DND-41 (cell line): ENCODE data around the gene TBX20.

ENCODE experiments used
- EZH2 ChIP-seq: IDR thresholded peaks from 3 replicates; pipeline ENCODE4 v1.6.1; 2012; ENCODE audit warnings: borderline replicate concordance, low read depth, mild to moderate bottlenecking, moderate library complexity, low read length, inconsistent platforms; ENCODE audit not compliant: severe bottlenecking
- TF ChIP-seq, protein P1 (sequence below): IDR thresholded peaks from 2 replicates; pipeline ENCODE4 v1.5.1; 2012; ENCODE audit warnings: borderline replicate concordance, low read length, moderate library complexity, mild to moderate bottlenecking; ENCODE audit not compliant: poor library complexity, severe bottlenecking; ENCODE audit errors: extremely low read depth

DNA sequence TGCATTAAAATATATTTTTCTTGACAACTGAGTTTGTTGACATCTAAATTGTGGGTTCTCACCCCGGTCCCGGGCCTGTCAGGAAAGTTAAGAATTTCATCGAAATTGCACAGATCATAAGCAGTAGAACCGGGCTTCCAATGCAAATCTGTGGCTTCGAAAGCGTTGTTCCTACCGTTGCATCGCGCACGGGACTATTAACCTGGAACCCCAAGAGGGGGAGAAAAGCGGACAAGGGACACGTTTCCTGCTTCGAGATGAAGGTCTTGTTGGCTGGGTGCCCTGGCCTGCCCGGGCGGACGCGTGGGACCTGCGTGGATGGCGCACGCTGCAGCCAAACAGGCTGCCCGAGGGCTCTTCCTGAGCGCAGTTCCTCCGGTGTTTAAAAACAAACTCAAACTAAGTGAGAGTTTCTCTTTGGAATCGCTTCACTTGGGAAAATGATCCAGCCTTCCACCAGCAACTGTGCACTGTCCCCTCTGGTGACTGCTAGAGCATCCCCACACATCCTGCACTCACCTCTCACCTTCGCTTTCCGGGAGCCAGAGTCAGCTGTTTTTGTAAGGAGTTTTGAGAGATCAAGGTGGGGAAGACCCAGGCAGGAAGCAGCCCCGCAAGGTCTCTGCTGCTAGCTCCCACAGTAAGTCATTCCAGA is 5.1 kb upstream of the TBX20 start:
- TF ChIP-seq, protein P1, sequence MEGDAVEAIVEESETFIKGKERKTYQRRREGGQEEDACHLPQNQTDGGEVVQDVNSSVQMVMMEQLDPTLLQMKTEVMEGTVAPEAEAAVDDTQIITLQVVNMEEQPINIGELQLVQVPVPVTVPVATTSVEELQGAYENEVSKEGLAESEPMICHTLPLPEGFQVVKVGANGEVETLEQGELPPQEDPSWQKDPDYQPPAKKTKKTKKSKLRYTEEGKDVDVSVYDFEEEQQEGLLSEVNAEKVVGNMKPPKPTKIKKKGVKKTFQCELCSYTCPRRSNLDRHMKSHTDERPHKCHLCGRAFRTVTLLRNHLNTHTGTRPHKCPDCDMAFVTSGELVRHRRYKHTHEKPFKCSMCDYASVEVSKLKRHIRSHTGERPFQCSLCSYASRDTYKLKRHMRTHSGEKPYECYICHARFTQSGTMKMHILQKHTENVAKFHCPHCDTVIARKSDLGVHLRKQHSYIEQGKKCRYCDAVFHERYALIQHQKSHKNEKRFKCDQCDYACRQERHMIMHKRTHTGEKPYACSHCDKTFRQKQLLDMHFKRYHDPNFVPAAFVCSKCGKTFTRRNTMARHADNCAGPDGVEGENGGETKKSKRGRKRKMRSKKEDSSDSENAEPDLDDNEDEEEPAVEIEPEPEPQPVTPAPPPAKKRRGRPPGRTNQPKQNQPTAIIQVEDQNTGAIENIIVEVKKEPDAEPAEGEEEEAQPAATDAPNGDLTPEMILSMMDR: no peak
- no peak for TF ChIP-seq EZH2
